Ectodermal cell (in vitro differentiated cells): Measurements from ENCODE around the gene ELAC2.

Source experiments
- H3K27ac ChIP-seq: 2 replicates; pipeline ENCODE4 v1.7.0; 2013; ENCODE audit warnings: mild to moderate bottlenecking, low read depth, low read length; ENCODE audit not compliant: insufficient read depth, poor library complexity, severe bottlenecking
- H3K27me3 ChIP-seq: 2 replicates; pipeline ENCODE4 v1.7.0; 2013; ENCODE audit warnings: mild to moderate bottlenecking, low read length; ENCODE audit not compliant: insufficient read depth, control insufficient read depth, poor library complexity, severe bottlenecking
- H3K36me3 ChIP-seq: one replicate; pipeline ENCODE4 v1.7.0; 2013; ENCODE audit warnings: low read length; ENCODE audit not compliant: control insufficient read depth, insufficient read depth
- H3K4me1 ChIP-seq: one replicate; pipeline ENCODE4 v1.7.0; 2013; ENCODE audit warnings: low read length; ENCODE audit not compliant: control insufficient read depth, insufficient read depth
- H3K4me3 ChIP-seq: 2 replicates; pipeline ENCODE4 v1.7.0; 2013; ENCODE audit warnings: low read depth, low read length, control low read depth; ENCODE audit not compliant: insufficient read depth
- H3K9me3 ChIP-seq: 2 replicates; pipeline ENCODE4 v1.7.0; 2013; ENCODE audit warnings: mild to moderate bottlenecking, low read length, moderate library complexity; ENCODE audit not compliant: control insufficient read depth
- WGBS, 2 experiments: methylation state at CpG; one replicate each; pipeline ENCODE4 v1.1.7; 2013; ENCODE audit warnings: missing lambda C conversion rate in 2 of 2; 5-methylcytosine and 5-hydroxymethylcytosine counted together

ELAC2 gene

GRCh38 chr17:13016881-13017654 is 759 bp downstream of the ELAC2 start:
- H3K9me3 ChIP-seq = no peaks in the 10 kb centered on the region
- H3K36me3 ChIP-seq = peaks cover 38% of the 10 kb centered on the region
- peak overlapping the region; percentile 79 for H3K4me3 ChIP-seq
- no peak overlapping the region for H3K27ac ChIP-seq
- peaks cover 3% of the 10 kb centered on the region for H3K4me1 ChIP-seq
- 25 to 29% methylated on average over 20 to 21 of the region's 21 CpGs for WGBS, 2 experiments
- H3K27me3 ChIP-seq = no peaks in the 10 kb centered on the region

DNA sequence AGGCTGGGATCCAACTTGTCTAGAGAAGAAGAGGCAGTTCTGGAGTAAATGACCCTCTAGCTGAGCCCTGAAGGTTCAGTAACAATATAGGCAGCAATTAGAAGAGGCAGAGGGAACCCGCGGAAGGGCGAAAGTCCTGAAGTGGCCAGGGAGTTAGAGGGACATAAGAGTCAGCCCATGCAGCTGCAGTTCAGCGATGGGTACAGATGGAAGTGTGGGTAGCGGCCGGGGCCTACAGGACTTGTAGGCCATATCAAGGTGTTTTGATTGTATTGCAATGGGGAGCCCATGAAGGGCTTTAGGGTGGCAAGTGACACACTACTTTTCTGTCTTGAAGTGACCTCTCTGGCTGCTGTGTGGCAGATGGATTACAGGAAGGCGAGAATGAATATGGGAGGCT is 3.0 kb downstream of the ELAC2 start:
- Histone ChIP-seq H3K27ac (no peak overlapping the region), H3K4me3 (no peak overlapping the region), H3K36me3 (peaks cover 54% of the 10 kb centered on the region), H3K9me3 (no peaks in the 10 kb centered on the region), H3K4me1 (peaks cover 3% of the 10 kb centered on the region), H3K27me3 (no peaks in the 10 kb centered on the region)
- WGBS, 2 experiments = 97% methylated on average over 7 of the region's 7 CpGs

DNA sequence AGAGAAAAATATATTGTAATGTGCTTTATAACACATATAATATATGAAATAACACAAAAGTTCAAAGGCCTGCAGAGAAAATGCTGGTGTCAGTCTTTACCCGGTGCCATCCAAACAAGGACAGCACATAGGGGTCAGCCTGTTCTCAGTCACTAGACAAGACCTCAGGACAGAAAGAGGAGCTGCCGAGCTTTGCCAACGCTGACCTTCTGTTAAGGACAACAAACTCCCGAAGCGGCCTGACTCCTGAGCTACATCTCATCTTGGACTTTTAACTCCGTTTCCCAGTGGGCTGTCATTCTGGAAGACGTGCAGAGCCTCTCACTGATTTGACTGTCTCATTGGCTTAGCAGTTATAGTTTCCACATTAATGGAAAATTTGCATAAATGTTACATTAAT is 6.9 kb downstream of the ELAC2 start:
- Histone ChIP-seq H3K4me3 (no peak overlapping the region), H3K36me3 (peaks cover 62% of the 10 kb centered on the region), H3K27ac (no peak overlapping the region), H3K4me1 (no peaks in the 10 kb centered on the region), H3K27me3 (no peaks in the 10 kb centered on the region), H3K9me3 (no peaks in the 10 kb centered on the region)
- 95 to 99% methylated on average over 7 of the region's 7 CpGs for WGBS, 2 experiments

- WGBS, 2 experiments = 93 to 98% methylated on average over 8 of the region's 8 CpGs
- Histone ChIP-seq H3K4me1 (no peaks in the 10 kb centered on the region), H3K36me3 (peaks cover 37% of the 10 kb centered on the region), H3K27me3 (no peaks in the 10 kb centered on the region), H3K4me3 (no peak overlapping the region), H3K9me3 (no peaks in the 10 kb centered on the region), H3K27ac (no peak overlapping the region)
Observed at GRCh38 chr17:13008461-13008860, 9.4 kb downstream of the ELAC2 start.

DNA sequence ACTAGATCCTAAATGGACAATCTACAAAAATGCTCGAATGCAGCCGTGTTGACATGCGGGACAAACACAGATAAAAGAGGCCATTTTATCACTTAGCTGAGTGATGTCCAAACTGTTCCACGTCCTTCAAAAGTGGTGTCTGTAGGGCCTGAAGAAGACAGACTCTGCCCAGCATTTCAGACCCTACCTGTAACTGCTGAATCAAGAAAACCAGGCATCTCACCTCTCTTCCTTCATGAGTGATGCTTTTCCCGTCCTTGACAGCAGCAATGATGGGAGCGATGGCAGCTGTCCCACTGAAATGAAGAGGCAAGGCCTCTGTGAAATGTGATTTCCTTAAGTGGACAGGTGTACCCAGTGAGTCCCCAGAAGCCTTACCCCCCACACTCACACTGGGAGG is 12.3 kb downstream of the ELAC2 start:
- no peak overlapping the region for H3K4me3 ChIP-seq
- 95 to 96% methylated on average over 6 of the region's 6 CpGs for whole genome bisulfite sequencing, 2 experiments
- H3K36me3 ChIP-seq = peaks cover 16% of the 10 kb centered on the region
- no peaks in the 10 kb centered on the region for H3K27me3 ChIP-seq
- H3K4me1 ChIP-seq = no peaks in the 10 kb centered on the region
- H3K9me3 ChIP-seq = no peaks in the 10 kb centered on the region
- no peak overlapping the region for H3K27ac ChIP-seq

- Histone ChIP-seq H3K27me3 (no peaks in the 10 kb centered on the region), H3K27ac (no peak overlapping the region), H3K4me1 (no peaks in the 10 kb centered on the region), H3K36me3 (peaks cover 22% of the 10 kb centered on the region), H3K4me3 (no peak overlapping the region), H3K9me3 (no peaks in the 10 kb centered on the region)
- 93 to 95% methylated on average over 2 to 3 of the region's 4 CpGs for WGBS, 2 experiments
Observed at GRCh38 chr17:13004336-13004735, 13.5 kb downstream of the ELAC2 start.

- no peaks in the 10 kb centered on the region for H3K27me3 ChIP-seq
- no peaks in the 10 kb centered on the region for H3K4me1 ChIP-seq
- no peaks in the 10 kb centered on the region for H3K9me3 ChIP-seq
- H3K4me3 ChIP-seq = no peak overlapping the region
- peaks cover 26% of the 10 kb centered on the region for H3K36me3 ChIP-seq
- 90 to 91% methylated on average over 5 to 6 of the region's 6 CpGs for WGBS, 2 experiments
- no peak overlapping the region for H3K27ac ChIP-seq
Observed at GRCh38 chr17:13003927-13004326, 13.9 kb downstream of the ELAC2 start.

- H3K36me3 ChIP-seq = peaks cover 30% of the 10 kb centered on the region
- 90 to 92% methylated on average over 9 of the region's 9 CpGs for WGBS, 2 experiments
- H3K27me3 ChIP-seq = no peaks in the 10 kb centered on the region
Observed at GRCh38 chr17:13003454-13003851, 14.4 kb downstream of the ELAC2 start.

DNA sequence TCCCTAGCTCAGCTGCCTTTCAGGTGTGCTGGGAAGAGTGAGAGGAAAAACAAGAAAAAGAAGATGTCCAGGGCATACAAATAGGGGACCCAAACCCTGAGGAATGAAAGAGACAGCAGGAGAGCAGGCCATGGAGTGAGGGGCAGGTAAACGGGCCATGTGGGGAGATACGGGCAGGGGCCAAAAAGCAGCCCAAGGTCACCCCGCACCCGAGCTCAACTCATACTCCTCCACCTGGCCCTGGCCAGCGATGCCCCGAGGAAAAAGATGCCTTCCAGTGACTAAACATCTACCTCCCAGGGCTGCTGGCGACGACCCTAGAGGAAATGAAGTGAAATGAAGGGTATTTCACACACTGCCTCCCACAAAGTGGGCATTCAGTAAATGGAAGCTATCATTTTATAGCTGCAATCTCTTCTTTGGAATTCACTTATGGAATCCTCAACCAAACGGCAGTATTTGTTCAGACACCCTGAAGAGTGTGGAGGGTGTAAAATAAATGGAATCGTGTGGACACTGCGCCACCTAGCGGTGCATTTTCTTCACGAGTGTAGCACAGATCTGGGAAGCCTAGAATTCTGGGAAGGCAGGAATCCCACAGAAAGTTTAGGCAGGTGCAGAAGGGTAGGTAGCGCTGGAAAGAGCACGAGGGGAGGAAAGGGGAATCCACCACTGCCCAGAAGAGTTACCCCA is 14.9 kb downstream of the ELAC2 start:
- Histone ChIP-seq H3K9me3 (no peaks in the 10 kb centered on the region), H3K27ac (no peak overlapping the region)
- WGBS, 2 experiments = 64 to 66% methylated on average over 15 of the region's 15 CpGs

More at GRCh38 chr17:13003454-13003851, 14.4 kb downstream of the ELAC2 start:
- Histone ChIP-seq H3K4me1 (no peaks in the 10 kb centered on the region), H3K27ac (no peak overlapping the region), H3K4me3 (no peak overlapping the region), H3K9me3 (no peaks in the 10 kb centered on the region)

DNA sequence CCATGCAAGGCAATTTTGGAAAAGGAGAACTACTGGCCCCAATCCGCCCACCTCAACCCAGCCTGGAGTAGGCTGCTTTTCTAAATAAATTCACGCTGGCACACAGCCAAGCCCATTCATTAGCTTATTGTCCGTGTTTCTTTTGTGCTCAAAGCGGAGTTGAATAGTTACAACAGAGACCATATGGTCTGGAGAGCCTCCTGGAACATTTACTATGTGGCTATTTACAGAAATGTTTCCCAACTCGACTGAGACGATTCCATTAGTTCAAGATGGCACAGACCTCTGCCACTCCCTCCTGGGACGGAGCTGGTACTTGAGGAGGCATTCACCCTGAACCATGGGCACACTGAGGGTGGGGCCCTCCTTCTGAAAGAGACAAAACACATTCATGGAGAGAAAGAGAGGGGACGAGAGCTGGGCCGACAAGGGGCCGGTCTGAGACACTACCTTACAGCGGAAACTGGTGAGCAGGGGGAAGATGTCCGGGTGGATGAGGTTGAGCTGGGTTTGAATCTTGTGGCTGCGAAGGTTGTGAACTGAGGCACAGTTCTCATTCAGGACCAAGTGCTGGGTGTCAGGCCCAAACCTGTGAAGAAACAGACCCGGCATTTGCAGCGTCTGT is 15.7 kb downstream of the ELAC2 start:
- Histone ChIP-seq H3K36me3 (peaks cover 37% of the 10 kb centered on the region), H3K27me3 (no peaks in the 10 kb centered on the region), H3K4me1 (no peaks in the 10 kb centered on the region), H3K4me3 (no peak overlapping the region), H3K9me3 (no peaks in the 10 kb centered on the region), H3K27ac (no peak overlapping the region)
- WGBS, 2 experiments = 90 to 91% methylated on average over 15 of the region's 15 CpGs

More for the DNA sequence above, 14.9 kb downstream of the ELAC2 start:
- peaks cover 35% of the 10 kb centered on the region for H3K36me3 ChIP-seq
- H3K27me3 ChIP-seq = no peaks in the 10 kb centered on the region
- H3K4me1 ChIP-seq = no peaks in the 10 kb centered on the region
- no peak overlapping the region for H3K4me3 ChIP-seq
